PC-3 (cell line): ENCODE data around the gene ATP1B1. TPM values are rescaled to one million over a fixed set of nuclear protein-coding genes. Genes with fewer than 3 reads are reported as not detected.

Experiments
- ATAC-seq: fragments of 200-7000 bp; cut with Tn5 transposase; 2 replicates; pipeline ENCODE4 v1.9.1; 2020; ENCODE audit warnings: mild to moderate bottlenecking, moderate library complexity
- BruUV-seq: library from RNA; stranded (reverse); fragments of 400-500 nt; replicated peaks from 2 replicates; lab custom pipeline; 2021; lab: Mats Ljungman, UMichigan
- CTCF ChIA-PET: fragments of 300-600 bp; sonication (Branson Sonifier 250); formaldehyde crosslinking; loops from one replicate; lab custom pipeline; 2022; ENCODE audit warnings: antibody characterized with exemption; lab: Charles Lee
- POLR2A ChIA-PET: fragments of 300-600 bp; sonication (Branson Sonifier 250); formaldehyde crosslinking; loops from one replicate; lab custom pipeline; 2022; ENCODE audit warnings: antibody characterized with exemption; ENCODE audit not compliant: unreplicated experiment; lab: Charles Lee
- DNase-seq: peaks from one replicate; pipeline ENCODE4 v3.0.0-alpha.2; 2015
- H2AFZ ChIP-seq: fragments of 300-600 bp; sonication (generic); 2 replicates; pipeline ENCODE4 v1.6.0; 2016; ENCODE audit warnings: antibody characterized with exemption, low read length
- H3F3A ChIP-seq: fragments of 300-600 bp; sonication (generic); one replicate; pipeline ENCODE4 v1.6.0; 2017; ENCODE audit warnings: antibody characterized with exemption, low read length, control low read depth, mild to moderate bottlenecking; ENCODE audit not compliant: unreplicated experiment
- H3K27ac ChIP-seq: fragments of 300-600 bp; sonication (generic); 2 replicates; pipeline ENCODE4 v1.5.1; 2016; ENCODE audit warnings: mild to moderate bottlenecking, low read length
- H3K27me3 ChIP-seq: fragments of 300-600 bp; sonication (generic); 2 replicates; pipeline ENCODE4 v1.6.1; 2016; ENCODE audit warnings: low read length, mixed read lengths
- H3K36me3 ChIP-seq: fragments of 300-600 bp; sonication (generic); 2 replicates; pipeline ENCODE4 v1.6.1; 2016; ENCODE audit warnings: low read depth, mixed run types, low read length, mixed read lengths
- H3K4me1 ChIP-seq: fragments of 300-600 bp; sonication (generic); 2 replicates; pipeline ENCODE4 v1.5.1; 2016; ENCODE audit warnings: low read length; ENCODE audit not compliant: insufficient read depth
- H3K4me2 ChIP-seq: fragments of 300-600 bp; sonication (generic); 2 replicates; pipeline ENCODE4 v1.6.0; 2016; ENCODE audit warnings: low read length
- H3K4me3 ChIP-seq: fragments of 300-600 bp; sonication (generic); 2 replicates; pipeline ENCODE4 v1.5.1; 2016; ENCODE audit warnings: mild to moderate bottlenecking, low read length, mixed read lengths
- H3K79me2 ChIP-seq: fragments of 300-600 bp; sonication (generic); 2 replicates; pipeline ENCODE4 v1.6.1; 2017; ENCODE audit warnings: low read length, mixed read lengths
- H3K9ac ChIP-seq: fragments of 300-600 bp; sonication (generic); 2 replicates; pipeline ENCODE4 v1.6.0; 2016; ENCODE audit warnings: mild to moderate bottlenecking, low read length
- H3K9me2 ChIP-seq: fragments of 300-600 bp; sonication (generic); replicated peaks from 2 replicates; pipeline ENCODE4 v1.6.1; 2016; ENCODE audit warnings: mixed run types, low read length, mixed read lengths
- H3K9me3 ChIP-seq: fragments of 300-600 bp; sonication (generic); 2 replicates; pipeline ENCODE4 v1.6.1; 2016; ENCODE audit warnings: low read length, mixed read lengths
- H4K20me1 ChIP-seq: fragments of 300-600 bp; sonication (generic); 2 replicates; pipeline ENCODE4 v1.6.1; 2016; ENCODE audit warnings: low read length, mixed read lengths
- EZH2 ChIP-seq: fragments of 300-600 bp; sonication (generic); IDR thresholded peaks from one replicate; pipeline ENCODE4 v1.6.1; 2017; ENCODE audit warnings: antibody characterized with exemption, mild to moderate bottlenecking, low read length; ENCODE audit not compliant: unreplicated experiment
- EZH2phosphoT487 ChIP-seq: fragments of 300-600 bp; sonication (generic); IDR thresholded peaks from 2 replicates; pipeline ENCODE4 v1.6.1; 2018; ENCODE audit warnings: mild to moderate bottlenecking, antibody characterized with exemption, low read length, borderline replicate concordance
- intact Hi-C: fragments of 100-400 bp; cut with micrococcal nuclease; formaldehyde crosslinking; loops from 2 replicates; pipeline ENCODE4 v1.9.0; 2023
- total RNA-seq: library from RNA; depleted of rRNA; stranded (reverse); fragments of >200 nt; gene quantifications from 2 replicates; pipeline ENCODE4 v1.2.3, GENCODE V29; 2014
- TF ChIP-seq, protein P1 (sequence below): fragments of 300-600 bp; sonication (generic); conservative IDR thresholded peaks from 2 replicates; pipeline ENCODE4 v1.5.1; 2017; ENCODE audit warnings: antibody characterized with exemption, low read depth, mild to moderate bottlenecking, low read length

ATP1B1 gene
- total RNA-seq, 1 experiment from 2014 or later: 68.7 TPM

DNA sequence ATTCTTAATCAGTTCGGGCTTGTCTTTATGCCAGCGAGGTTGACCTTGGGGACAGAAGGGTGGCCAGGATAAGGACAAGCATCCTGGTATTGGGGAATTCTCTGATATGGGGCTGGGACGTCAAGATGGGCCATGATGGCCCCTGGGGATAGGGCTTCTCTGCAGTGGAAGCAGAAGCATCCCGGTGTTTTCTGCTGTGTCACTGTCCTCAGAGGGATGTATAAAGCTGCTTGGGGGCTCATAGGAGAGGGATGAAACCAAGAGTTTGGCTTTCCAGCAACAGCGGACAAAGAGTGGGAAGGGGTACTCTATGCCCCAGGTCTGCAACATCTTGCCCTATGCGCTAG lies 1.4 kb upstream of the ATP1B1 start:
- Histone ChIP-seq H4K20me1 (peaks cover 16% of the 10 kb centered on the region), H3K9me3 (no peaks in the 10 kb centered on the region), H3K4me3 (peak overlapping the region; percentile 93; the same call in 1 of the 2 replicates), H3K27me3 (no peaks in the 10 kb centered on the region), H3F3A (no peaks in the 10 kb centered on the region), H3K4me1 (peaks cover 44% of the 10 kb centered on the region), H3K4me2 (peak overlapping the region; percentile 85), H3K9me2 (no peaks in the 10 kb centered on the region), H3K36me3 (no peaks in the 10 kb centered on the region), H3K27ac (peak overlapping the region; percentile 4; the same call in 1 of the 2 replicates), H3K79me2 (peaks cover 36% of the 10 kb centered on the region), H2AFZ (peak overlapping the region; percentile 59), H3K9ac (0 out of 2 replicates have a peak overlapping the region, but pooled peaks have one; percentile 77)
- ChIA-PET CTCF (no interaction called here), POLR2A (no interaction called here)
- no peak for ATAC-seq
- intact Hi-C loops: loop anchor here (1.0 to 10.0 kb wide), 5 partner anchors 45 to 760 kb away; partner anchors contain the start of genes BLZF1 and NME7
- no peak for DNase-seq
- TF ChIP-seq EZH2: no peak
- TF ChIP-seq, protein P1, sequence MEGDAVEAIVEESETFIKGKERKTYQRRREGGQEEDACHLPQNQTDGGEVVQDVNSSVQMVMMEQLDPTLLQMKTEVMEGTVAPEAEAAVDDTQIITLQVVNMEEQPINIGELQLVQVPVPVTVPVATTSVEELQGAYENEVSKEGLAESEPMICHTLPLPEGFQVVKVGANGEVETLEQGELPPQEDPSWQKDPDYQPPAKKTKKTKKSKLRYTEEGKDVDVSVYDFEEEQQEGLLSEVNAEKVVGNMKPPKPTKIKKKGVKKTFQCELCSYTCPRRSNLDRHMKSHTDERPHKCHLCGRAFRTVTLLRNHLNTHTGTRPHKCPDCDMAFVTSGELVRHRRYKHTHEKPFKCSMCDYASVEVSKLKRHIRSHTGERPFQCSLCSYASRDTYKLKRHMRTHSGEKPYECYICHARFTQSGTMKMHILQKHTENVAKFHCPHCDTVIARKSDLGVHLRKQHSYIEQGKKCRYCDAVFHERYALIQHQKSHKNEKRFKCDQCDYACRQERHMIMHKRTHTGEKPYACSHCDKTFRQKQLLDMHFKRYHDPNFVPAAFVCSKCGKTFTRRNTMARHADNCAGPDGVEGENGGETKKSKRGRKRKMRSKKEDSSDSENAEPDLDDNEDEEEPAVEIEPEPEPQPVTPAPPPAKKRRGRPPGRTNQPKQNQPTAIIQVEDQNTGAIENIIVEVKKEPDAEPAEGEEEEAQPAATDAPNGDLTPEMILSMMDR: no peak
- no peak for TF ChIP-seq EZH2phosphoT487
- TSS peak; percentile 61 for BruUV-seq

DNA sequence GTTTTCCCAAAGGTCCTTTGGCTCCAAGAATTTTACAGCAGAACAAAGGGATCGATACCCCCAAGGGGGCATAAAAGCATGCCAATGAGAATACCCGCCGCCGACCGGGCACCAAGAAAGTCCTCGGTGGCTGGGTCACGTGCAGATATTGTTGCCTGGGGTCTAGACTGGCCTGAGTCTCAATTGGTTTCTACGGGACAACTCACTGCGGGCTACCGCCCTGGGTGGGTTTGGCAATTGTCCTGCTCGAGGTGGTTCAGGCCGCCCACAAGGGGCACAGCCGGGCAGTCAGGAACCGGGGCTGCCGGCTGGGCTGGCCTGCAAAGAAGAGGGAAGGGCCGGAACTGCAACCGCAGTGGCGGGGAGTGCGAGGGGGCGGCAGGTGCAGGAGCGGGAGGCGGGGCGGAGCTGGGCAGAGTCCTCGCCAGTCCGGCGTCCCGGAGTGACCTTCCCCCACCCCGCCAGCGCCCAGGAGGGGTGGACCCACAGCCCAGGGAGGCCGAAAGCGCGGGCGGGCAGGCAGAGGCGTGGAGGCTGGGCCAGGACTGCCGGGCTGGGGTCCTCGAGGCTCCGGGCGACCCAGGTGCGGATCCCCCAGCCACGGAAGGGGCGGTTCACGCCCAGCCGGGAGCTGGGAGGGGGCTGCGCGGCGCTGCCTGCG lies 926 bp upstream of the ATP1B1 start:
- Histone ChIP-seq H4K20me1 (peaks cover 21% of the 10 kb centered on the region), H2AFZ (peak overlapping the region; percentile 59), H3K9ac (peak overlapping the region; percentile 77), H3F3A (no peaks in the 10 kb centered on the region), H3K4me3 (peak overlapping the region; percentile 93), H3K9me2 (no peaks in the 10 kb centered on the region), H3K4me1 (peaks cover 46% of the 10 kb centered on the region), H3K9me3 (no peaks in the 10 kb centered on the region), H3K79me2 (peaks cover 41% of the 10 kb centered on the region), H3K27me3 (no peaks in the 10 kb centered on the region), H3K36me3 (no peaks in the 10 kb centered on the region), H3K4me2 (peak overlapping the region; percentile 85), H3K27ac (peak overlapping the region; percentile 17; the same call in 1 of the 2 replicates)
- no TSS peak for BruUV-seq
- intact Hi-C loops: loop anchor here (1.0 to 10.0 kb wide), 9 partner anchors 45 to 761 kb away; partner anchors contain the start of genes BLZF1 and NME7
- no peak for TF ChIP-seq EZH2
- TF ChIP-seq, protein P1: no peak; the same call in 1 of the 2 replicates
- no peak for TF ChIP-seq EZH2phosphoT487
- ATAC-seq: peak; percentile 52
- ChIA-PET POLR2A (interaction anchor here (0.6 kb wide), 1 partner anchor 711 kb away, joined by 3 read pairs; no protein-coding TSS in a partner anchor), CTCF (interaction anchor here (0.8 kb wide), 1 partner anchor 243 kb away, joined by 3 read pairs; no protein-coding TSS in a partner anchor)
- DNase-seq: peak; percentile 92
